ENCODE measurements around the gene HIRA.

GRCh38 chr22:19396561-19396933 is 35.0 kb downstream of the HIRA start:
- no peak for TF ChIP-seq TAF1 (IDR thresholded peaks at IDR 0.05; ENCODE audit: low read depth)
- no peak for TF ChIP-seq TCF12 (IDR thresholded peaks at IDR 0.05; ENCODE audit: low read depth)
- TF ChIP-seq, protein P1, sequence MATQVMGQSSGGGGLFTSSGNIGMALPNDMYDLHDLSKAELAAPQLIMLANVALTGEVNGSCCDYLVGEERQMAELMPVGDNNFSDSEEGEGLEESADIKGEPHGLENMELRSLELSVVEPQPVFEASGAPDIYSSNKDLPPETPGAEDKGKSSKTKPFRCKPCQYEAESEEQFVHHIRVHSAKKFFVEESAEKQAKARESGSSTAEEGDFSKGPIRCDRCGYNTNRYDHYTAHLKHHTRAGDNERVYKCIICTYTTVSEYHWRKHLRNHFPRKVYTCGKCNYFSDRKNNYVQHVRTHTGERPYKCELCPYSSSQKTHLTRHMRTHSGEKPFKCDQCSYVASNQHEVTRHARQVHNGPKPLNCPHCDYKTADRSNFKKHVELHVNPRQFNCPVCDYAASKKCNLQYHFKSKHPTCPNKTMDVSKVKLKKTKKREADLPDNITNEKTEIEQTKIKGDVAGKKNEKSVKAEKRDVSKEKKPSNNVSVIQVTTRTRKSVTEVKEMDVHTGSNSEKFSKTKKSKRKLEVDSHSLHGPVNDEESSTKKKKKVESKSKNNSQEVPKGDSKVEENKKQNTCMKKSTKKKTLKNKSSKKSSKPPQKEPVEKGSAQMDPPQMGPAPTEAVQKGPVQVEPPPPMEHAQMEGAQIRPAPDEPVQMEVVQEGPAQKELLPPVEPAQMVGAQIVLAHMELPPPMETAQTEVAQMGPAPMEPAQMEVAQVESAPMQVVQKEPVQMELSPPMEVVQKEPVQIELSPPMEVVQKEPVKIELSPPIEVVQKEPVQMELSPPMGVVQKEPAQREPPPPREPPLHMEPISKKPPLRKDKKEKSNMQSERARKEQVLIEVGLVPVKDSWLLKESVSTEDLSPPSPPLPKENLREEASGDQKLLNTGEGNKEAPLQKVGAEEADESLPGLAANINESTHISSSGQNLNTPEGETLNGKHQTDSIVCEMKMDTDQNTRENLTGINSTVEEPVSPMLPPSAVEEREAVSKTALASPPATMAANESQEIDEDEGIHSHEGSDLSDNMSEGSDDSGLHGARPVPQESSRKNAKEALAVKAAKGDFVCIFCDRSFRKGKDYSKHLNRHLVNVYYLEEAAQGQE (IDR thresholded peaks at IDR 0.05; ENCODE audit: low read depth) = no peak
- no peak for TF ChIP-seq TEAD4 (IDR thresholded peaks at IDR 0.05)
- no peak for TF ChIP-seq RAD21 (IDR thresholded peaks at IDR 0.05; ENCODE audit: low read depth)
- TF ChIP-seq, protein P2, sequence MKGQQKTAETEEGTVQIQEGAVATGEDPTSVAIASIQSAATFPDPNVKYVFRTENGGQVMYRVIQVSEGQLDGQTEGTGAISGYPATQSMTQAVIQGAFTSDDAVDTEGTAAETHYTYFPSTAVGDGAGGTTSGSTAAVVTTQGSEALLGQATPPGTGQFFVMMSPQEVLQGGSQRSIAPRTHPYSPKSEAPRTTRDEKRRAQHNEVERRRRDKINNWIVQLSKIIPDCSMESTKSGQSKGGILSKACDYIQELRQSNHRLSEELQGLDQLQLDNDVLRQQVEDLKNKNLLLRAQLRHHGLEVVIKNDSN (IDR thresholded peaks at IDR 0.05) = no peak

All from Ishikawa (cell line).